Heart left ventricle (tissue), 16 donors: ENCODE results near the gene TSHZ1. TPM values are rescaled to one million over a fixed set of nuclear protein-coding genes. Genes with fewer than 3 reads are reported as not detected.

ENCODE experiments used
- ATAC-seq, 4 donors: fragments of 200-7000 bp; cut with Tn5 transposase; one replicate each; pipeline ENCODE4 v1.9.1; 2020 to 2022; ENCODE audit warnings: moderate library complexity in 4 of 4, mild to moderate bottlenecking in 3 of 4, moderate number of reproducible peaks in 1 of 4
- DNase-seq, 5 donors: peaks; one replicate each; pipeline ENCODE4 v3.0.0-alpha.2; 2020
- H3K27ac ChIP-seq, 12 donors: fragments of 200-600 bp; sonication (generic) in 4 of 12; one replicate each; pipeline versions ENCODE4 v1.5.0 to v1.8.0; 2016 to 2022; ENCODE audit warnings: mild to moderate bottlenecking in 2 of 12
- H3K27me3 ChIP-seq, 9 donors: fragments of 200-600 bp; sonication (generic) in 2 of 9; one replicate each; pipeline versions ENCODE4 v1.5.1 to v1.8.0; 2016 to 2022; ENCODE audit warnings: mild to moderate bottlenecking in 3 of 9
- H3K36me3 ChIP-seq, 9 donors: fragments of 200-600 bp; sonication (generic) in 2 of 9; one replicate each; pipeline versions ENCODE4 v1.5.0 to v1.8.0; 2018 to 2022; ENCODE audit warnings: mild to moderate bottlenecking in 2 of 9
- H3K4me1 ChIP-seq, 12 donors: fragments of 200-600 bp; sonication (generic) in 4 of 12; one replicate each; pipeline versions ENCODE4 v1.5.0 to v1.8.0; 2016 to 2022; ENCODE audit warnings: mild to moderate bottlenecking in 3 of 12
- H3K4me3 ChIP-seq, 12 donors: fragments of 200-600 bp; sonication (generic) in 4 of 12; one replicate each; pipeline versions ENCODE4 v1.5.0 to v1.8.0; 2017 to 2022; ENCODE audit warnings: mild to moderate bottlenecking in 9 of 12, moderate library complexity in 4 of 12
- H3K9me3 ChIP-seq, 12 donors: fragments of 200-600 bp; sonication (generic) in 4 of 12; one replicate each; pipeline versions ENCODE4 v1.5.0 to v1.8.0; 2016 to 2022; ENCODE audit warnings: mild to moderate bottlenecking in 1 of 12
- CTCF ChIP-seq, 12 donors: fragments of 200-600 bp; sonication (generic) in 4 of 12; IDR thresholded peaks; one replicate each; pipeline versions ENCODE4 v1.5.0 to v1.8.0; 2018 to 2022; ENCODE audit warnings: antibody characterized with exemption in 12 of 12, mild to moderate bottlenecking in 5 of 12
- POLR2A ChIP-seq, 2 donors: fragments of 450-650 bp; IDR thresholded peaks; one replicate each; pipeline ENCODE4 v1.6.1; 2017; ENCODE audit warnings: antibody characterized with exemption in 2 of 2, mild to moderate bottlenecking in 2 of 2, moderate library complexity in 2 of 2
- WGBS, 4 donors: extraction: QIAGEN DNeasy Blood & Tissue Kit in 2 of 4; methylation state at CpG; one replicate each; pipeline versions ENCODE4 v1.1.5 to v1.1.7; 2013 to 2018; 5-methylcytosine and 5-hydroxymethylcytosine counted together
- intact Hi-C, 10 donors: fragments of 100-400 bp; cut with DNase I; formaldehyde crosslinking; loops; one replicate each; pipeline versions ENCODE4 v1.11.1 to v1.14.2; 2022
- polyA plus RNA-seq, 2 donors: library from polyadenylated mRNA; stranded (reverse); fragments of 200-250 nt; gene quantifications; one replicate each; pipeline ENCODE4 v1.2.3, GENCODE V29; 2013
- total RNA-seq, 9 donors: library from RNA; depleted of rRNA in 2 of 9; stranded (reverse); fragments of >200 nt in 2 of 9; fragmentation: NEBNext Ultra II Directional in 3 of 9; extraction: Animal tissue kit (Norgen Biotek cat#: 25700) in 3 of 9; gene quantifications; one replicate each; pipeline versions ENCODE4 v1.1.0 to v1.2.4, GENCODE V29; 2016 to 2023
- donor health status: ischemic (EF 13 %, LVEDD 7.1; RV severe dilation, severe dysfunction).
- donor health status: healthy with polysubstance abuse.
- donor health status: DM: no; HTN: yes; CAD: no.
- donor health status: DM: no; HTN: no; CAD: no.
- donor health status: ischemic (EF 25% LVEDD 6.9; RV normal size, moderate dysfunction).
- donor health status: ischemic (EF 25% LVEDD 5.7; RV mildly dilated, moderate dysfunction).
- donor health status: healthy.
- donor health status: DM: yes; HTN: yes; CAD: no.
- donor health status: ischemic (EF 35%, LVEDD 5.7; RV mildly dilated, moderate dysfunction).
- donor health status: nonischemic (EF 11% LVEDD 7.7; RV severe dilation, severe dysfunction).
- donor health status: DM: yes; HTN: yes; CAD: no.
- donor health status: PGD.
- donor health status: ischemic (EF 29% LVEDD 5.4; RV normal size, mild dysfunction).
- donor health status: nonischemic (EF 23%, LVEDD 6.1; RV moderate dilation, normal function).

The TSHZ1 gene
- total and polyA plus RNA-seq, 11 donors = 7.5 to 27.9 (median 19.2) TPM

GRCh38 chr18:75309564-75309963 is 99.0 kb downstream of the TSHZ1 start:
- intact Hi-C loops = loop anchor here in 1 of 10 donors (10.0 kb wide), 1 partner anchor 55 kb away; no protein-coding TSS in a partner anchor
- Histone ChIP-seq H3K9me3 (peaks cover 0 to 18% (median 0%) of the 10 kb centered on the region in 12 donors), H3K36me3 (no peaks in the 10 kb centered on the region), H3K4me1 (no peaks in the 10 kb centered on the region), H3K27ac (no peak overlapping the region), H3K4me3 (no peak overlapping the region), H3K27me3 (no peaks in the 10 kb centered on the region)
- 81 to 91% (median 83%) methylated on average over 8 of the region's 8 CpGs for WGBS, 4 donors
- no peak for TF ChIP-seq POLR2A (IDR thresholded peaks at IDR 0.05)
- no peak for TF ChIP-seq CTCF (IDR thresholded peaks at IDR 0.05)
- DNase-seq (no peak), ATAC-seq (no peak)

- Histone ChIP-seq H3K27ac (no peak overlapping the region), H3K27me3 (no peaks in the 10 kb centered on the region), H3K4me1 (no peaks in the 10 kb centered on the region), H3K36me3 (no peaks in the 10 kb centered on the region), H3K4me3 (no peak overlapping the region), H3K9me3 (peaks cover 0 to under 1% (median 0%) of the 10 kb centered on the region in 12 donors)
- DNase-seq (no peak), ATAC-seq (no peak)
- WGBS, 4 donors = 83 to 92% (median 86%) methylated on average over 5 of the region's 5 CpGs
- intact Hi-C loops = no loop called here
- TF ChIP-seq POLR2A (IDR thresholded peaks at IDR 0.05) = no peak
- TF ChIP-seq CTCF (IDR thresholded peaks at IDR 0.05) = no peak
Measured at GRCh38 chr18:75314117-75314516, 103.5 kb downstream of the TSHZ1 start.

- Histone ChIP-seq H3K4me1 (no peaks in the 10 kb centered on the region), H3K36me3 (no peaks in the 10 kb centered on the region), H3K27me3 (no peaks in the 10 kb centered on the region), H3K27ac (no peak overlapping the region), H3K4me3 (no peak overlapping the region), H3K9me3 (no peaks in the 10 kb centered on the region)
- DNase-seq = no peak
- WGBS, 4 donors = 79 to 100% (median 89%) methylated on average over 1 of the region's 1 CpG
- intact Hi-C loops = no loop called here
- ATAC-seq = no peak
- TF ChIP-seq CTCF (IDR thresholded peaks at IDR 0.05) = no peak
- no peak for TF ChIP-seq POLR2A (IDR thresholded peaks at IDR 0.05)
Measured at GRCh38 chr18:75314606-75315005, 104.0 kb downstream of the TSHZ1 start.

- no peaks in the 10 kb centered on the region for H3K4me1 ChIP-seq
- no peaks in the 10 kb centered on the region for H3K27me3 ChIP-seq
- ATAC-seq = no peak
- H3K4me3 ChIP-seq = no peak overlapping the region
- TF ChIP-seq CTCF (IDR thresholded peaks at IDR 0.05) (no peak), POLR2A (IDR thresholded peaks at IDR 0.05) (no peak)
- no peak for DNase-seq
- no peaks in the 10 kb centered on the region for H3K36me3 ChIP-seq
- no peaks in the 10 kb centered on the region for H3K9me3 ChIP-seq
- intact Hi-C loops = no loop called here
- no peak overlapping the region for H3K27ac ChIP-seq
- 82 to 87% (median 83%) methylated on average over 10 of the region's 10 CpGs for WGBS, 4 donors
Measured at GRCh38 chr18:75316223-75316622, 105.6 kb downstream of the TSHZ1 start.
